CD4-positive, alpha-beta T cell (primary cell): ENCODE data around the gene BRF1. TPM values are rescaled to one million over a fixed set of nuclear protein-coding genes. Genes with fewer than 3 reads are reported as not detected.

ENCODE experiments used
- ATAC-seq: fragments of 200-7000 bp; cut with Tn5 transposase; one replicate; pipeline ENCODE4 v1.10.0; 2022; ENCODE audit warnings: mild to moderate bottlenecking; ENCODE audit not compliant: poor library complexity
- CTCF ChIA-PET: fragments of 350-600 bp; sonication (Branson Sonifier 250); formaldehyde crosslinking; loops from one replicate; lab custom pipeline; 2021; ENCODE audit warnings: antibody characterized with exemption, inconsistent platforms; lab: Charles Lee
- POLR2A ChIA-PET: fragments of 350-600 bp; sonication (Branson Sonifier 250); formaldehyde crosslinking; loops from one replicate; lab custom pipeline; 2021; ENCODE audit warnings: antibody characterized with exemption, inconsistent platforms; lab: Charles Lee
- DNase-seq, 14 experiments: peaks; one replicate each; pipeline ENCODE4 v3.0.0-alpha.2; 2013 to 2020; ENCODE audit warnings: mixed read lengths in 2 of 14
- H3K27ac ChIP-seq, 2 donors: one replicate each; pipeline versions ENCODE4 v1.5.1 to v1.7.0; 2013; ENCODE audit warnings: low read length in 2 of 2, low read depth in 1 of 2, mild to moderate bottlenecking in 1 of 2
- H3K27me3 ChIP-seq, 2 experiments: 1 replicate in 1 of 2; 2 replicates in 1 of 2; pipeline versions ENCODE4 v1.6.1 to v1.7.0; 2013; ENCODE audit warnings: low read length in 2 of 2, control low read depth in 1 of 2, mild to moderate bottlenecking in 1 of 2, moderate library complexity in 1 of 2; ENCODE audit not compliant: insufficient read depth in 2 of 2, control insufficient read depth in 1 of 2
- H3K36me3 ChIP-seq: one replicate; pipeline ENCODE4 v1.6.1; 2013; ENCODE audit warnings: low read length, control low read depth; ENCODE audit not compliant: insufficient read depth
- H3K4me1 ChIP-seq: one replicate; pipeline ENCODE4 v1.6.1; 2013; ENCODE audit warnings: low read length, control low read depth; ENCODE audit not compliant: insufficient read depth
- H3K4me3 ChIP-seq: one replicate; pipeline ENCODE4 v1.5.1; 2013; ENCODE audit warnings: mild to moderate bottlenecking, low read length, moderate library complexity
- H3K9me3 ChIP-seq, 2 experiments: 1 replicate in 1 of 2; 2 replicates in 1 of 2; pipeline versions ENCODE4 v1.6.1 to v1.7.0; 2013; ENCODE audit warnings: low read length in 2 of 2, mild to moderate bottlenecking in 2 of 2, control low read depth in 1 of 2, moderate library complexity in 1 of 2; ENCODE audit not compliant: control insufficient read depth in 1 of 2, insufficient read depth in 1 of 2
- H3K27ac Mint-ChIP-seq: one replicate; pipeline ENCODE4 v1.8.0; 2020; ENCODE audit warnings: mixed read lengths
- H3K27me3 Mint-ChIP-seq: one replicate; pipeline ENCODE4 v1.8.0; 2021; ENCODE audit warnings: mixed read lengths
- H3K36me3 Mint-ChIP-seq: one replicate; pipeline ENCODE4 v1.8.0; 2021; ENCODE audit warnings: low read depth, mixed read lengths
- H3K4me1 Mint-ChIP-seq: one replicate; pipeline ENCODE4 v1.8.0; 2021; ENCODE audit warnings: low read depth, mixed read lengths
- H3K4me3 Mint-ChIP-seq: one replicate; pipeline ENCODE4 v1.8.0; 2020; ENCODE audit warnings: mild to moderate bottlenecking, mixed read lengths
- H3K9me3 Mint-ChIP-seq: one replicate; pipeline ENCODE4 v1.8.0; 2020; ENCODE audit warnings: mixed read lengths
- CTCF ChIP-seq: fragments of 200-600 bp; IDR thresholded peaks from one replicate; pipeline ENCODE4 v1.8.0; 2022; ENCODE audit warnings: antibody characterized with exemption, mild to moderate bottlenecking
- intact Hi-C, 2 experiments: fragments of 100-400 bp; cut with DNase I in 1 of 2; cut with micrococcal nuclease in 1 of 2; formaldehyde crosslinking; loops; one replicate each; pipeline versions ENCODE4 v1.15.1 to v1.9.0; 2023 to 2025; cut with DNase I, micrococcal nuclease
- total RNA-seq, 174 experiments: library from RNA in 2 of 174; stranded (reverse) in 2 of 174; gene quantifications; one replicate each; pipeline ENCODE4 v1.2.3 and lab custom pipeline; 2021 to 2026

BRF1 gene
- total RNA-seq, 2 experiments from 2014 or later = 77.4 to 77.7 TPM

- DNase-seq (no peak), ATAC-seq (no peak)
- no peak overlapping the region for H3K4me3 ChIP-seq
- ChIA-PET POLR2A (no interaction called here), CTCF (no interaction called here)
- Mint-ChIP-seq H3K36me3 (peaks cover 5% of the 10 kb centered on the region), H3K27me3 (no peaks in the 10 kb centered on the region), H3K9me3 (no peaks in the 10 kb centered on the region), H3K27ac (no peak overlapping the region), H3K4me1 (no peaks in the 10 kb centered on the region), H3K4me3 (no peak overlapping the region)
- no peaks in the 10 kb centered on the region for H3K9me3 ChIP-seq
- no peak overlapping the region for H3K27ac ChIP-seq
- no peak for TF ChIP-seq CTCF
- H3K36me3 ChIP-seq = peaks cover 10% of the 10 kb centered on the region
- intact Hi-C loops = no loop called here
- H3K4me1 ChIP-seq = peaks cover 3% of the 10 kb centered on the region
- no peaks in the 10 kb centered on the region for H3K27me3 ChIP-seq
These were observed 91.7 kb downstream of the BRF1 start for GRCh38 chr14:105209091-105209490.

- Histone ChIP-seq H3K4me1 (peaks cover 3% of the 10 kb centered on the region), H3K9me3 (no peaks in the 10 kb centered on the region), H3K36me3 (peaks cover 8% of the 10 kb centered on the region), H3K27me3 (no peaks in the 10 kb centered on the region), H3K4me3 (no peak overlapping the region), H3K27ac (no peak overlapping the region)
- H3K27me3 Mint-ChIP-seq = no peaks in the 10 kb centered on the region
- H3K27ac Mint-ChIP-seq = no peak overlapping the region
- intact Hi-C loops = no loop called here
- CTCF ChIA-PET = no interaction called here
- POLR2A ChIA-PET = no interaction called here
- H3K4me1 Mint-ChIP-seq = no peaks in the 10 kb centered on the region
- TF ChIP-seq CTCF = no peak
- H3K4me3 Mint-ChIP-seq = no peak overlapping the region
- DNase-seq (no peak), ATAC-seq (no peak)
- H3K36me3 Mint-ChIP-seq = peaks cover 5% of the 10 kb centered on the region
- no peaks in the 10 kb centered on the region for H3K9me3 Mint-ChIP-seq
These were observed 92.1 kb downstream of the BRF1 start for GRCh38 chr14:105208738-105209075.

- POLR2A ChIA-PET = no interaction called here
- CTCF ChIA-PET = no interaction called here
- Histone ChIP-seq H3K4me3 (no peak overlapping the region), H3K4me1 (peaks cover 5% of the 10 kb centered on the region), H3K36me3 (peaks cover 8% of the 10 kb centered on the region), H3K9me3 (no peaks in the 10 kb centered on the region), H3K27me3 (no peaks in the 10 kb centered on the region), H3K27ac (no peak overlapping the region)
- H3K36me3 Mint-ChIP-seq = peaks cover 1% of the 10 kb centered on the region
- H3K4me3 Mint-ChIP-seq = no peak overlapping the region
- TF ChIP-seq CTCF = no peak
- H3K4me1 Mint-ChIP-seq = no peaks in the 10 kb centered on the region
- H3K27ac Mint-ChIP-seq = no peak overlapping the region
- no peaks in the 10 kb centered on the region for H3K9me3 Mint-ChIP-seq
- DNase-seq = no peak
- no peak for ATAC-seq
- no peaks in the 10 kb centered on the region for H3K27me3 Mint-ChIP-seq
- intact Hi-C loops = no loop called here
These were observed 92.6 kb downstream of the BRF1 start for GRCh38 chr14:105207996-105208737.
